Psoas muscle (tissue), 8 donors: ENCODE measurements around the gene GNB5. TPM values are rescaled to one million over a fixed set of nuclear protein-coding genes. Genes with fewer than 3 reads are reported as not detected.

Source experiments
- ATAC-seq, 4 donors: fragments of 200-7000 bp; cut with Tn5 transposase; one replicate each; pipeline ENCODE4 v1.9.1; 2020; ENCODE audit warnings: moderate library complexity in 3 of 4, mild to moderate bottlenecking in 2 of 4
- DNase-seq, 2 donors: peaks; one replicate each; pipeline ENCODE4 v3.0.0-alpha.2; 2020
- H3K27ac ChIP-seq: fragments of 200-600 bp; one replicate; pipeline ENCODE4 v1.8.0; 2022
- H3K27me3 ChIP-seq, 3 donors: fragments of 200-600 bp in 1 of 3; one replicate each; pipeline versions ENCODE4 v1.6.1 to v1.8.0; 2013 to 2022; ENCODE audit warnings: low read length in 2 of 3, mild to moderate bottlenecking in 2 of 3, moderate library complexity in 1 of 3; ENCODE audit not compliant: insufficient read depth in 3 of 3
- H3K36me3 ChIP-seq, 2 donors: fragments of 200-600 bp in 1 of 2; one replicate each; pipeline versions ENCODE4 v1.6.1 to v1.8.0; 2013 to 2022; ENCODE audit warnings: low read depth in 1 of 2, mild to moderate bottlenecking in 1 of 2, moderate library complexity in 1 of 2; ENCODE audit not compliant: insufficient read depth in 1 of 2
- H3K4me1 ChIP-seq: fragments of 200-600 bp; one replicate; pipeline ENCODE4 v1.8.0; 2022
- H3K4me3 ChIP-seq: fragments of 200-600 bp; one replicate; pipeline ENCODE4 v1.8.0; 2022; ENCODE audit warnings: mild to moderate bottlenecking
- H3K9me3 ChIP-seq: fragments of 200-600 bp; one replicate; pipeline ENCODE4 v1.8.0; 2022
- CTCF ChIP-seq: fragments of 200-600 bp; IDR thresholded peaks from one replicate; pipeline ENCODE4 v1.8.0; 2022; ENCODE audit warnings: antibody characterized with exemption
- WGBS, 3 donors: extraction: QIAGEN DNeasy Blood & Tissue Kit; methylation state at CpG; one replicate each; pipeline versions ENCODE4 v1.1.6 to v1.1.7; 2013; 5-methylcytosine and 5-hydroxymethylcytosine counted together
- intact Hi-C, 2 donors: fragments of 100-400 bp; cut with DNase I; formaldehyde crosslinking; loops; one replicate each; pipeline versions ENCODE4 v1.11.0 to v1.14.2; 2022
- polyA plus RNA-seq, 3 donors: library from polyadenylated mRNA; stranded (reverse); fragments of 200-250 nt; gene quantifications; one replicate each; pipeline ENCODE4 v1.2.3, GENCODE V29; 2013
- total RNA-seq, 4 donors: library from RNA; stranded (reverse); fragmentation: NEBNext Ultra II Directional in 2 of 4; extraction: Animal tissue kit (Norgen Biotek cat#: 25700) in 2 of 4; gene quantifications; one replicate each; pipeline versions ENCODE4 v1.2.1 to v1.2.4, GENCODE V29; 2021 to 2023
- donor health status: healthy with polysubstance abuse.
- donor health status: DM: no; HTN: no; CAD: no; lungs with moderate emphysema.
- donor health status: Bipolar disorder and iron deficiency.
- donor health status: healthy.
- donor health status: DM: yes; HTN: yes; CAD: no.
- donor health status: DM: no; HTN: no; CAD: no.
- donor health status: DM: no; HTN: no; CAD: no.
- donor health status: DM: yes; HTN: yes; CAD: no.

The GNB5 gene
- total and polyA plus RNA-seq, 7 donors = 0.86 to 2.5 (median 1.4) TPM

- H3K4me3 ChIP-seq = no peak overlapping the region
- 85 to 88% (median 88%) methylated on average over 12 of the region's 12 CpGs for WGBS, 3 donors
- no peak overlapping the region for H3K27ac ChIP-seq
- no peaks in the 10 kb centered on the region for H3K36me3 ChIP-seq
- no peaks in the 10 kb centered on the region for H3K9me3 ChIP-seq
- no peaks in the 10 kb centered on the region for H3K4me1 ChIP-seq
- ATAC-seq (no peak), DNase-seq (no peak)
- TF ChIP-seq CTCF = no peak
- H3K27me3 ChIP-seq = no peaks in the 10 kb centered on the region
- intact Hi-C loops = loop anchor here in 1 of 2 donors (5.0 kb wide), 1 partner anchor 165 kb away; the partner anchor contains the start of gene LEO1
These were observed 53.5 kb downstream of the GNB5 start for GRCh38 chr15:52137432-52138357.

GRCh38 chr15:52136442-52136980 lies 54.7 kb downstream of the GNB5 start:
- no peak overlapping the region for H3K4me3 ChIP-seq
- H3K4me1 ChIP-seq = no peaks in the 10 kb centered on the region
- no peaks in the 10 kb centered on the region for H3K36me3 ChIP-seq
- TF ChIP-seq CTCF = no peak
- H3K27me3 ChIP-seq = no peaks in the 10 kb centered on the region
- ATAC-seq (no peak), DNase-seq (no peak)
- H3K27ac ChIP-seq = no peak overlapping the region
- intact Hi-C loops = loop anchor here in 1 of 2 donors (5.0 kb wide), 1 partner anchor 164 kb away; the partner anchor contains the start of gene LEO1
- no peaks in the 10 kb centered on the region for H3K9me3 ChIP-seq
- WGBS, 3 donors = 50 to 62% (median 54%) methylated on average over 6 of the region's 6 CpGs

- no peak for TF ChIP-seq CTCF
- no peak overlapping the region for H3K27ac ChIP-seq
- H3K9me3 ChIP-seq = no peaks in the 10 kb centered on the region
- no peaks in the 10 kb centered on the region for H3K4me1 ChIP-seq
- DNase-seq = no peak
- H3K27me3 ChIP-seq = no peaks in the 10 kb centered on the region
- intact Hi-C loops = loop anchor here in 1 of 2 donors (5.0 kb wide), 1 partner anchor 162 kb away; the partner anchor contains the start of gene LEO1
- no peak for ATAC-seq
- 92 to 95% (median 93%) methylated on average over 5 of the region's 5 CpGs for WGBS, 3 donors
- H3K36me3 ChIP-seq = no peaks in the 10 kb centered on the region
- no peak overlapping the region for H3K4me3 ChIP-seq
These were observed 56.6 kb downstream of the GNB5 start for GRCh38 chr15:52134502-52135144.

GRCh38 chr15:52133510-52134220 lies 57.5 kb downstream of the GNB5 start:
- Histone ChIP-seq H3K4me3 (no peak overlapping the region), H3K27me3 (no peaks in the 10 kb centered on the region), H3K27ac (no peak overlapping the region), H3K4me1 (no peaks in the 10 kb centered on the region), H3K36me3 (no peaks in the 10 kb centered on the region), H3K9me3 (no peaks in the 10 kb centered on the region)
- ATAC-seq (no peak), DNase-seq (no peak)
- 94 to 97% (median 95%) methylated on average over 10 of the region's 10 CpGs for WGBS, 3 donors
- intact Hi-C loops = no loop called here
- TF ChIP-seq CTCF = no peak
